Measurements from ENCODE around the gene ARL5B.
"Not testable (repeated sequence)": the region's sequence is repeated elsewhere in the genome, so short reads cannot be mapped to it uniquely, and the experiment has no call there.

The ARL5B gene

GRCh38 chr10:18659125-18659818 is at the start of gene ARL5B:
Gene ARL5B (plus strand): TSS chr10:18659431. CDS start chr10:18659638, 207 bp downstream.
- peak; percentile 53 for DNase-seq

- DNase-seq, result no peak
Observed at GRCh38 chr10:18610517-18610916, 48.7 kb upstream of the ARL5B start.

- DNase-seq, result no peak
Observed at GRCh38 chr10:18611168-18611567, 48.1 kb upstream of the ARL5B start.

GRCh38 chr10:18615618-18616017 is 43.6 kb upstream of the ARL5B start:
- no peak for DNase-seq

GRCh38 chr10:18616337-18616736 is 42.9 kb upstream of the ARL5B start:
- no peak for DNase-seq

GRCh38 chr10:18619016-18619415 is 40.2 kb upstream of the ARL5B start:
- no peak for DNase-seq

GRCh38 chr10:18620856-18621255 is 38.4 kb upstream of the ARL5B start:
- no peak for DNase-seq

GRCh38 chr10:18623671-18624070 is 35.6 kb upstream of the ARL5B start:
- DNase-seq, result not testable (repeated sequence)

GRCh38 chr10:18625886-18626285 is 33.3 kb upstream of the ARL5B start:
- DNase-seq, result no peak

- DNase-seq, result not testable (repeated sequence)
Observed at GRCh38 chr10:18627452-18628018, 31.7 kb upstream of the ARL5B start.

- not testable (repeated sequence) for DNase-seq
Observed at GRCh38 chr10:18632500-18632899, 26.7 kb upstream of the ARL5B start.

- no peak for DNase-seq
Observed at GRCh38 chr10:18635995-18636394, 23.2 kb upstream of the ARL5B start.

- DNase-seq, result not testable (repeated sequence)
Observed at GRCh38 chr10:18637400-18637799, 21.8 kb upstream of the ARL5B start.

GRCh38 chr10:18639719-18640118 is 19.5 kb upstream of the ARL5B start:
- DNase-seq, result not testable (repeated sequence)

- DNase-seq, result no peak
Observed at GRCh38 chr10:18647151-18647550, 12.1 kb upstream of the ARL5B start.

- DNase-seq, result peak; percentile 9
Observed at GRCh38 chr10:18647945-18648344, 11.3 kb upstream of the ARL5B start.

- no peak for DNase-seq
Observed at GRCh38 chr10:18649364-18649959, 9.8 kb upstream of the ARL5B start.

GRCh38 chr10:18650404-18650997 is 8.7 kb upstream of the ARL5B start:
- DNase-seq, result no peak

- DNase-seq, result no peak
Observed at GRCh38 chr10:18651324-18652007, 7.8 kb upstream of the ARL5B start, which contains the start of gene NSUN6. Gene NSUN6 (minus strand): TSS chr10:18651587. CDS start chr10:18651203, 384 bp downstream.

GRCh38 chr10:18653112-18653511 is 6.1 kb upstream of the ARL5B start:
- DNase-seq, result no peak

GRCh38 chr10:18656724-18657123 is 2.5 kb upstream of the ARL5B start:
- DNase-seq, result no peak

GRCh38 chr10:18658271-18659124 is 733 bp upstream of the ARL5B start:
- no peak for DNase-seq

All from NCI-H524 treated with DMSO at 0.1 percent for 48 hours (cell line).